Measurements from ENCODE around the gene RSF1.

GRCh38 chr11:77725433-77725832, 95.1 kb downstream of the RSF1 start:
- TF ChIP-seq EP300 (IDR thresholded peaks at IDR 0.05) (no peak), CTCF (IDR thresholded peaks at IDR 0.05) (no peak), POLR2A (IDR thresholded peaks at IDR 0.05) (no peak)

Measured in stomach (tissue), 4 donors.